ENCODE measurements around the gene SNX10. TPM values are rescaled to one million over a fixed set of nuclear protein-coding genes. Genes with fewer than 3 reads are reported as not detected.
A peak's percentile ranks its signal among the peaks of the same experiment; 100 is the strongest.
"Not testable (repeated sequence)": the region's sequence is repeated elsewhere in the genome, so short reads cannot be mapped to it uniquely, and the experiment has no call there.

The SNX10 gene
- total RNA-seq (2014; rRNA removed; shearing (Covaris generic)): 0.29 and 1.1 TPM in 2 replicates

DNA sequence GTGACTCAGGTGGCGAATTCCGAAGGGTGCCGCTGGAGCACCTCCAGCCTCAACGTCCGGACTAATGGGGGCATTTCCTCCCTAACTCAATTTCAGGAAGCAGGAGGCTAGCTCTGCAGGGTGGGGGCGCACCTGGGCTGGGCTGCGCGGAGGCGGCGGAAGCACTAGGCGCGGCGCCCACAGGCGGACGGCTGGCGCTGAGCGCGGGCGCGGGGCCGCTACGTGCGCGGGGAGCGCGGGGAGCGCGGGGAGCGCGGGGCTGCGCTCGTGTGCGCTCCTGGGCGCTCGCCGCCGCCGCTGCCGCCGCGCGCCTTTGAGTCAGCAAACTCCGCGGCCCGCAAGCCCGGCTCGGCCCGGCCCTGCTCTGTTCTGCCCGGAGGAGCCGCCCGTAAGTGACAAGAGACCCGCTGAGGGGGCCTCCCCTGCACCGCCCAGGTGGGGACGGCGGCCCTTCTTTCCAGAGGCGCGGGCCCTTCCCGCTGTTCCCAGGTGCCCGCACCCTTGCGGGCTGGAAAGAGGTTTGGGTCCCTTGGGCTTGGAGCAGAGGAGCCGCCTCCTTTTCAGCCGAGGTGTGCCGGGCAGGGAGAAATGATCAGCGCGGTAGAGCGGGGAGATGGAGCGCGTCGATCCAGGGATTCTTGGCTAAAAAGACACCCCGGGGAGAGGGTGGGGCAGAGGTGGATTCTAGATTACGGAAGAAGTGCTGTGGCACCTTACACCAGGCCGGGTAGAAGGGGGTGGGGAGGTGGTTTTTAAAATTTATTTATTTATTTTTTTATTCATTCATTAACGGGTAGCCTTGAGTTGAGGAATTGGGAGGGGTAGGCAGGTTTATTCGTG lies at the start of gene SNX10:
Gene SNX10, plus strand, starts transcription at position 164 of the 840 bp plus-strand sequence. CDS start 54,581 bp downstream, outside the sequence.
- no peak within 1 kb of the TSS for H3K27ac ChIP-seq
- H3K27me3 ChIP-seq (replicated peaks): peaks cover 14% of the 10 kb centered on the region; the same call in 1 of the 2 replicates
- no peaks in the 10 kb centered on the region for H3K36me3 ChIP-seq
- peaks cover 6% of the 10 kb centered on the region; the same call in 1 of the 2 replicates for H3K4me1 ChIP-seq (replicated peaks)
- DNase-seq (ENCODE audit: low read depth in 1 of 2, low spot score in 2 of 2): no peak
- peak within 1 kb of the TSS; percentile 33 for H3K4me3 ChIP-seq
- no peaks in the 10 kb centered on the region for H3K9me3 ChIP-seq (replicated peaks)

DNA sequence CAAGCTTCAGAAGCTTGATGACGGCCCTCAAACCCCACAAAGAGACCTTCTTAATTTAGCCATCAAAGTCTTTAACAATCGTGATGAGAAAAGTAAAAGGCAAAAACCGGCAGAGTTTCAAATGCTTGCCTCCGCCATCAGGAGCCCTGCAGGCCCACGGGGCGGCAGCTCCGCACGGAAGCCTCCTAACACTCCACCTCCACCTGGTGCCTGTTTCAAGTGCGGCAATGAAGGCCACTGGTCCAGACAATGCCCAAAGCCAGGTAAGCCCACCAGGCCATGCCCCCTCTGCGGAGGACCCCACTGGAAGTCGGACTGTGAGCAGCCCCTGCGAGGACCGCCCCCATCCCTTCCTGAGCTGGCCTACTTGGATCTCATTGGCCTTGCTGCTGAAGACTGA lies 46.5 kb upstream of the SNX10 start:
- Histone ChIP-seq H3K4me3 (no peak overlapping the region), H3K27ac (no peak overlapping the region), H3K36me3 (no peaks in the 10 kb centered on the region), H3K27me3 (replicated peaks) (no peaks in the 10 kb centered on the region), H3K4me1 (replicated peaks) (no peaks in the 10 kb centered on the region), H3K9me3 (replicated peaks) (no peaks in the 10 kb centered on the region)
- no peak for DNase-seq (ENCODE audit: low read depth in 1 of 2, low spot score in 2 of 2)

GRCh38 chr7:26250239-26250638 lies 41.4 kb upstream of the SNX10 start:
- no peaks in the 10 kb centered on the region for H3K9me3 ChIP-seq (replicated peaks)
- no peak for DNase-seq (ENCODE audit: low read depth in 1 of 2, low spot score in 2 of 2)
- no peak overlapping the region for H3K27ac ChIP-seq
- no peaks in the 10 kb centered on the region for H3K27me3 ChIP-seq (replicated peaks)
- H3K36me3 ChIP-seq: no peaks in the 10 kb centered on the region
- no peak overlapping the region for H3K4me3 ChIP-seq
- no peaks in the 10 kb centered on the region for H3K4me1 ChIP-seq (replicated peaks)

DNA sequence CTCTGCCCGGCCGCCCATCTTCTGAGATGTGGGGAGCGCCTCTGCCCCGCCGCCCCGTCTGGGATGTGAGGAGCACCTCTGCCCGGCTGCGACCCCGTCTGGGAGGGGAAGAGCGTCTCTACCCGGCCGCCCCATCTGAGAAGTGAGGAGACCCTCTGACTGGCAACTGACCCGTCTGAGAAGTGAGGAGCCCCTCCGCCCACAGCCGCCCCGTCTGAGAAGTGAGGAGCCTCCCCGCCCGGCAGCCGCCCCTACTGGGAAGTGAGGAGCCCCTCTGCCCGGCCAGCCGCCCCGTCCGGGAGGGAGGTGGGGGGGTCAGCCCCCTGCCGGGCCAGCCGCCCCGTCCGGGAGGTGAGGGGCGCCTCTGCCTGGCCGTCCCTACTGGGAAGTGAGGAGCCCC lies 29.8 kb upstream of the SNX10 start:
- H3K27me3 ChIP-seq (replicated peaks); H3K9me3 ChIP-seq (replicated peaks); H3K27ac ChIP-seq; H3K36me3 ChIP-seq; H3K4me1 ChIP-seq (replicated peaks); DNase-seq (ENCODE audit: low read depth in 1 of 2, low spot score in 2 of 2); H3K4me3 ChIP-seq: not testable (repeated sequence)

GRCh38 chr7:26265065-26265464 lies 26.6 kb upstream of the SNX10 start:
- Histone ChIP-seq H3K4me3 (no peak overlapping the region), H3K4me1 (replicated peaks) (peaks cover 6% of the 10 kb centered on the region; the same call in 1 of the 2 replicates), H3K36me3 (no peaks in the 10 kb centered on the region), H3K27me3 (replicated peaks) (no peaks in the 10 kb centered on the region), H3K9me3 (replicated peaks) (no peaks in the 10 kb centered on the region), H3K27ac (no peak overlapping the region)
- DNase-seq (ENCODE audit: low read depth in 1 of 2, low spot score in 2 of 2): no peak

DNA sequence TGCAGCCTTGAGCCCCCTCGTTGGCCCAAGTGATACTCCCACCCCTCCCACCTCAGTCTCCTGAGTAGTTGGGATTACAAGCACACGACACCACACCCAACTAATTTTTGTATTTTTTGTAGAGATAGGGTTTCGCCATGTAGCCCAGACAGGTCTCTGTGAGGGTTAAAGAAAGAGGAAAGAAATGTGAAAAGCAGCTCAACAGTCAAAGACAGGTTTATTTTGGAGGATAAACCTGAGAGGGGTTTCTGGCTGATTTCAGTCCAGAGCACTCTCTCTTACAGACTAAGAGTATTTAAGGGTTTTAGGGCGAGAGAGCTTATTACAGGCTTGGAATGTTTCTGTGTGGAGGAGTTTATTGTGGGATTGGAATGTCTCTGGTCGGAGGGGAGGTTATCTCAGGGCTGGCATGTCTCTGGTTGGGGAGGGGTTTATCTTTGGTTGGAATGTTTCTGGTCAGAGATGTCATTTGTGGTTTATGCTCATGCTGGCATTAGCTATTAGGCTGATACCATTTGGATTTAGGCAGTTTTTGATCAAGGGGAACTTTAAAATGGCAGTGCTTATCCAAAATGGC lies 26.1 kb upstream of the SNX10 start:
- DNase-seq (ENCODE audit: low read depth in 1 of 2, low spot score in 2 of 2): peak in 1 of 2 experiments; percentile 4
- H3K36me3 ChIP-seq: no peaks in the 10 kb centered on the region
- H3K9me3 ChIP-seq (replicated peaks): no peaks in the 10 kb centered on the region
- no peak overlapping the region for H3K4me3 ChIP-seq
- H3K27ac ChIP-seq: no peak overlapping the region
- H3K27me3 ChIP-seq (replicated peaks): no peaks in the 10 kb centered on the region
- peaks cover 6% of the 10 kb centered on the region; the same call in 1 of the 2 replicates for H3K4me1 ChIP-seq (replicated peaks)

DNA sequence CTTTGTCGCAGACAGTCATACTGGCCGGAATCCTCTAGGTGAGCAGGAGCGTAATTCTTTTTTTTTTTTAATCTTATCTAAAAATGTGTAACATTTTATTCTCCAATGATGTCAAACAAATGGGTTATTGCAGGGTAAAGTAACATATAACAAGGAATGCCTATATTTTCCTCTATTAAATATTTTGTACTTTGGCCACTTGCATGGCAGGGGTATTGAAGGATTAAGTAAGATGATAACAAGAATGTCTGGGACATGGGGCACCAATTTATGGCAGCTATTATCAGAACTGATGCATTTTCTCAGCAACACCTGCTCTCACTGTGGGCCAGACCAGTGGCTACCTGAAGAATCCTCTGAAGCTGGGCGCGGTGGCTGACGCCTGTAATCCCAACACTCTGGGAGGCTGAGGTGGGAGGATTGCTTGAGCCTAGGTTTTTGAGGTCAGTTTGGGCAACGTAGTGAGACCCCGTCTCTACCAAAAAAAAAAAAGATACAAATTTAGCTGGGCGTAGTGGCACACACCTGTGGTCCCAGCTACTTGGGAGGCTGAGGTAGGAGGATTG lies 24.0 kb upstream of the SNX10 start:
- no peaks in the 10 kb centered on the region for H3K27me3 ChIP-seq (replicated peaks)
- no peaks in the 10 kb centered on the region for H3K36me3 ChIP-seq
- peaks cover 6% of the 10 kb centered on the region; the same call in 1 of the 2 replicates for H3K4me1 ChIP-seq (replicated peaks)
- DNase-seq (ENCODE audit: low read depth in 1 of 2, low spot score in 2 of 2): no peak
- no peaks in the 10 kb centered on the region for H3K9me3 ChIP-seq (replicated peaks)
- H3K4me3 ChIP-seq: no peak overlapping the region
- no peak overlapping the region for H3K27ac ChIP-seq

GRCh38 chr7:26275213-26275612 lies 16.4 kb upstream of the SNX10 start:
- no peak overlapping the region for H3K27ac ChIP-seq
- H3K4me1 ChIP-seq (replicated peaks): no peaks in the 10 kb centered on the region
- no peaks in the 10 kb centered on the region for H3K36me3 ChIP-seq
- H3K4me3 ChIP-seq: no peak overlapping the region
- no peak for DNase-seq (ENCODE audit: low read depth in 1 of 2, low spot score in 2 of 2)
- no peaks in the 10 kb centered on the region for H3K9me3 ChIP-seq (replicated peaks)
- H3K27me3 ChIP-seq (replicated peaks): no peaks in the 10 kb centered on the region

- no peaks in the 10 kb centered on the region for H3K36me3 ChIP-seq
- no peaks in the 10 kb centered on the region for H3K4me1 ChIP-seq (replicated peaks)
- no peak overlapping the region for H3K4me3 ChIP-seq
- H3K27me3 ChIP-seq (replicated peaks): no peaks in the 10 kb centered on the region
- no peaks in the 10 kb centered on the region for H3K9me3 ChIP-seq (replicated peaks)
- no peak overlapping the region for H3K27ac ChIP-seq
- DNase-seq (ENCODE audit: low read depth in 1 of 2, low spot score in 2 of 2): peak in 1 of 2 experiments; percentile 14
These were observed 12.9 kb upstream of the SNX10 start for GRCh38 chr7:26278770-26279169.

DNA sequence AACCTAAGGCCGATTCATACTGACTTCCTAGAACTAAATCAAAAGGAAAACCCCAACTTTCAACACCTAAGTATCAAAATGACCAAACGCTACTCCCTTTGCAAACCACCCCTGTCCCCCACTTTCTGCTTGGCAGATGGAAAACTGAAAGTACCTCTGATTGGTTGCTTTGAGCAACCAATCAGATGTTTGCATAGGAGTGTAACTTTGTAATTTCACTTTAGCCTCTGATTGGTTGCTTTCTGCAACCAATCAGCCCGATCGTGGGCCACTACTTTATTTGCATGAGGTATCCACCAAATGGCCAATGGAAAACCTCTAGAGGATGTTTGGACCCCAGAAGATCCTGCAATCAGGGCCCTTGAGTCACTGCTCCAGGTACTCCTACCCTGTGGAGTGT lies 12.3 kb upstream of the SNX10 start:
- no peak overlapping the region for H3K4me3 ChIP-seq
- H3K27ac ChIP-seq: no peak overlapping the region; the same call in 1 of the 2 replicates

DNA sequence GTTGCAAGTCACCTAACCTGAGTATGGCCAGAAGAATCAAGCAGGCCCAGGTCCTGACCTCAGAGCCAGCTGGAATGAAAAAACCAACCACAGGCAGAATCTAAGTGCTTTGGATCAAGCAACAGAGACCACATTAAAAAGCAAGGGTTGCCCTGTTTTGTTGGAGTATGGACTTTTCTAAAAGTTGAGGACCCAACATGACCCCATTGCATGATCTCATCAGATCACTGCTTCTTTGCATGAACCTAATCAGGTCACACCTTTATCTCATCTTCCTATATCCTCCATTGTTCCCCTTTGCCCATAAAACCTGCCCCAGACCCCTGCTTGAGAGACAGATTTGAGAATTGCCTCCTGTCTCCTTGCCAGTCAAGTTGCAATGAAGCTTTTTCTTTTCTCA lies 11.6 kb upstream of the SNX10 start:
- no peak overlapping the region for H3K27ac ChIP-seq
- no peaks in the 10 kb centered on the region for H3K9me3 ChIP-seq (replicated peaks)
- no peaks in the 10 kb centered on the region for H3K27me3 ChIP-seq (replicated peaks)
- no peak for DNase-seq (ENCODE audit: low read depth in 1 of 2, low spot score in 2 of 2)
- H3K36me3 ChIP-seq: no peaks in the 10 kb centered on the region
- H3K4me1 ChIP-seq (replicated peaks): no peaks in the 10 kb centered on the region
- H3K4me3 ChIP-seq: no peak overlapping the region

More for the DNA sequence above, 12.3 kb upstream of the SNX10 start:
- no peaks in the 10 kb centered on the region for H3K27me3 ChIP-seq (replicated peaks)
- H3K36me3 ChIP-seq: no peaks in the 10 kb centered on the region
- no peak for DNase-seq (ENCODE audit: low read depth in 1 of 2, low spot score in 2 of 2)
- H3K9me3 ChIP-seq (replicated peaks): no peaks in the 10 kb centered on the region
- no peaks in the 10 kb centered on the region for H3K4me1 ChIP-seq (replicated peaks)

- no peaks in the 10 kb centered on the region for H3K36me3 ChIP-seq
- H3K4me3 ChIP-seq: no peak overlapping the region
- no peaks in the 10 kb centered on the region for H3K9me3 ChIP-seq (replicated peaks)
- DNase-seq (ENCODE audit: low read depth in 1 of 2, low spot score in 2 of 2): no peak
- H3K27ac ChIP-seq: no peak overlapping the region
- H3K4me1 ChIP-seq (replicated peaks): no peaks in the 10 kb centered on the region
- no peaks in the 10 kb centered on the region for H3K27me3 ChIP-seq (replicated peaks)
These were observed 10.9 kb upstream of the SNX10 start for GRCh38 chr7:26280723-26281122.

GRCh38 chr7:26284477-26284876 lies 7.2 kb upstream of the SNX10 start:
- no peak overlapping the region for H3K4me3 ChIP-seq
- H3K27ac ChIP-seq: no peak overlapping the region
- H3K36me3 ChIP-seq: no peaks in the 10 kb centered on the region
- no peaks in the 10 kb centered on the region; the same call in 1 of the 2 replicates for H3K27me3 ChIP-seq (replicated peaks)
- no peaks in the 10 kb centered on the region for H3K9me3 ChIP-seq (replicated peaks)
- no peaks in the 10 kb centered on the region for H3K4me1 ChIP-seq (replicated peaks)
- no peak for DNase-seq (ENCODE audit: low read depth in 1 of 2, low spot score in 2 of 2)

All from SJSA1 (cell line).